COLO668 (cell line): ENCODE results near the gene SHC2.
"Not testable (repeated sequence)": the region's sequence is repeated elsewhere in the genome, so short reads cannot be mapped to it uniquely, and the experiment has no call there.

Source experiments
- DNase-seq: peaks from one replicate; lab custom pipeline; 2025; ENCODE audit not compliant: unreplicated experiment; lab: John Stamatoyannopoulos, UW

Gene SHC2

GRCh38 chr19:407511-408440 lies 53.1 kb downstream of the SHC2 start:
- no peak for DNase-seq

GRCh38 chr19:406971-407510 lies 53.8 kb downstream of the SHC2 start:
- no peak for DNase-seq

GRCh38 chr19:406135-406781 lies 54.6 kb downstream of the SHC2 start:
- DNase-seq: no peak

- peak; percentile 67 for DNase-seq
These were observed 55.5 kb downstream of the SHC2 start for GRCh38 chr19:405121-405965.

- DNase-seq: peak; percentile 64
These were observed 57.4 kb downstream of the SHC2 start for GRCh38 chr19:403221-404027.

GRCh38 chr19:402786-403185 lies 58.0 kb downstream of the SHC2 start:
- DNase-seq: no peak

GRCh38 chr19:401866-402511 lies 58.8 kb downstream of the SHC2 start:
- DNase-seq: peak; percentile 27

- no peak for DNase-seq
These were observed 59.6 kb downstream of the SHC2 start for GRCh38 chr19:400976-401865.

GRCh38 chr19:399370-399769 lies 61.5 kb downstream of the SHC2 start:
- DNase-seq: no peak

- no peak for DNase-seq
These were observed 62.1 kb downstream of the SHC2 start for GRCh38 chr19:398719-399118.

- DNase-seq: no peak
These were observed 62.7 kb downstream of the SHC2 start for GRCh38 chr19:397941-398706.

GRCh38 chr19:397321-397720 lies 63.5 kb downstream of the SHC2 start:
- DNase-seq: no peak

GRCh38 chr19:395467-395866 lies 65.4 kb downstream of the SHC2 start:
- DNase-seq: no peak

- not testable (repeated sequence) for DNase-seq
These were observed 66.0 kb downstream of the SHC2 start for GRCh38 chr19:394857-395256.

- DNase-seq: not testable (repeated sequence)
These were observed 67.3 kb downstream of the SHC2 start for GRCh38 chr19:393560-393959.

GRCh38 chr19:392375-392970 lies 68.4 kb downstream of the SHC2 start:
- DNase-seq: no peak

GRCh38 chr19:391726-392374 lies 69.0 kb downstream of the SHC2 start:
- DNase-seq: no peak
